CD4-positive, alpha-beta T cell treated with Interleukin-15 for 4 hours (primary cell): ENCODE results near the gene MICU1.

Experiments
- DNase-seq: peaks from one replicate; pipeline ENCODE4 v3.0.0-alpha.2; 2020; ENCODE audit warnings: low spot score

Gene MICU1

DNA sequence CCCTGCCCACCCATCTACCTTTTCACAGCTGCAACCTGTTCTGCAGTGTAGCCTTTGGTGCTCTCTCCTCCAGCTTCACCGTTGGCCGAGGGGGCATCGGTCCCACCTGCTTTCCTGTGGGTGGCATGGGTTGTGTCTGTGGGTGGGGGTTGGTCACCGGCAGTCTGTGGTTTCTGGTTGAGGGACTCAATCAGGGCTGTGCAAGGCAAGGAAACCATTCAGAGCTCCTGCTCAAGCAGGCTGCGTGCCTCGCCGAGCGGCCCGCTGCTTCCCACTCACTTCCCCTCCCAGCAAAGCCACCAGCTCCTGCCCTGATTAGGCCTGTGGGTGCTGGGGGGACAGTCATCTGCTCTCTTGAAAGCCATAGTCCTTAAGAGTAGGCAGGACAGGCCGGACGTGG lies 280.9 kb downstream of the MICU1 start:
- DNase-seq: no peak

- DNase-seq: no peak
These were observed 283.0 kb downstream of the MICU1 start for GRCh38 chr10:72342911-72343310.

DNA sequence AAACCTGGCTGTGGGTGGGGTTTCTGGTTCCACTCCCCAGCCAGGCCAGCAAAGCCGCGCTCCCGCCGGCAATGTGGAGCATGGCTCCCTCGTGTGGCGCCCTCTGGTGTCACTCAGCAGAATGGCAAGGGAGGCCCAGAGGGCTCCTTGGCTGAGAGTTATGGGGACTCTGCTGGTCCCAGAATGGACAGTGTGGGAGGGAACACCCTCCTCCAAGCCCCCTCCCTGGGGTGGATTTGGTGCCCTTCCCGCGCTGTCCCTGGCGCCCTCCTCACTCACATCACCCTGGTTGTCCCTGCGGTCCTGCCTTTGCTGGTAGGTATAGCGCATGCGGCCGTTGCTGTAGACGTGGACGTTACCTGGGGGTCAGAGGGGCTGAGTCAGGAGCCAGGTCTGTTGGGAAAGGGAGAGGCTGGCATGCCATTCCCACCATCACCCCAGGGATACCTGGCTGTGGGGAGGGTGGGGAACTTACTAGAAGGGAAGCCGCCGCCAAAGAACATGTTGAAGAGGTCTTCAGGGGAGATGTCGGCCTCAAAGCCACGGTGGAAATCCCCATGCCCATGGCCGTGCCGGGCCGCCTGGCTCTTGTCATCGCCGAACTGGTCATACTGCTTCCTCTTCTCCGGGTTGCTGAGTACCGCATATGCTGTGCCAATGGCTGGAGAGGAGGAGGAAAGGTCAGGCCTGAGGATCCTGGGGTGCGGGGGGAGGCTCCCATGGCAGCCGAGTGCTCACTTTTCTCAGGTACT lies 285.2 kb downstream of the MICU1 start:
- peak; percentile 78 for DNase-seq

GRCh38 chr10:72338180-72338579 lies 287.7 kb downstream of the MICU1 start:
- DNase-seq: no peak

DNA sequence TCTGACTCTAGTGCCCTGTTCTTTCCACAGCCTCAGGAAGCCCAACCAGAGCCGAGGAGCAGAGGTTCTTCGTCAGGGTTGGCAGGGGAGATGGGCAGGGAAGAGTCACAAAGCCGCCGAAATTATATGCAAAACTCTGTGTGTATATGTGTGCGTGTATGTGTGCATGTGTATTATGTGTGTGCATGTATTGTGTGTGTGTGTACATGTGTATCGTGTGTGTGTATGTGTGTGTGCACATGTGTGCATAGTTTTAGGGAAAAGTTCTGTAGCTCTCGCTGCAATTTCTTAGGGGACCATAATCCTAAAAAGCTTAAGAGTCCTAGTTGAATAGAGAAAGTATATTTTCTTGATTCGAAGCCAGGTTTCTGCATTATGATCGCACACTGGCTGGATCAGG lies 288.2 kb downstream of the MICU1 start:
- DNase-seq: no peak

- DNase-seq: peak; percentile 65
These were observed 288.7 kb downstream of the MICU1 start for GRCh38 chr10:72337039-72337629.

DNA sequence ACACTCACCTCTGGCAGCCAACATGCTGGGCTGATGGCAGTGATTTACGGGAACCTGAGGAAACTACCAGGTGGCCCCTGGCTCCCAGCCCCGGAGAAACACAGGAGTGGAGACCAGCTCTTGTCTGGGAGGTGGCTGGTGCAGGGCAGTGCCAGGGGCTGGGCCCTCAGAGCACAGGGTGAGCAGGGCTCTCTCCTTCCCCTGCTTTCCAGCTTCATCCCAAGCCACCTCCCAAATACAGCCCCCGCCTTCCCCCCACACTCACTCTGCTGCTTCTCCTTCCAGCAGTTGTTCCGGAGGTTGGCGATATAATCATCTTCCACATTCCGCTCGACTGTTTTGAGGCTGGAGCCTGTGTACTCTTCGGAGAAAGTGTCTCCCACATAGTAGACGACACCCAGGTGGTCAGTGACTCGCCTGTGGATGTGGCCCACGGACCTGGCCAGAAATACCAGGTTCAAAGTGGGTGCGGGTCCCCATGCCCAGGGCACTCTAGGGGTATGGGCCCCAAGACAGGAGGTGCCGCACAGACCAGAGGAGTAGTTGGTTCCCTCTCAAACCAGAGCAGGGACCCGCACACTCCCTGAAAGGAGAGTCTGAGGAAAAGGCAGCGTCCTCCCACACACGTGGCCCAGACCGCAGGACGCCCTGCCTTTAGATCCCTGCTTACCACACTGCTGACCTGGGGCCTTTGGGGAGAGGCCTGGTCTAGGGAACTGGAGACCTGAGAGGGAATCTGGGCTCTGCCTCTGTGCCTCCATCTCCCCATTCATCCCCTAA lies 289.4 kb downstream of the MICU1 start:
- DNase-seq: no peak

DNA sequence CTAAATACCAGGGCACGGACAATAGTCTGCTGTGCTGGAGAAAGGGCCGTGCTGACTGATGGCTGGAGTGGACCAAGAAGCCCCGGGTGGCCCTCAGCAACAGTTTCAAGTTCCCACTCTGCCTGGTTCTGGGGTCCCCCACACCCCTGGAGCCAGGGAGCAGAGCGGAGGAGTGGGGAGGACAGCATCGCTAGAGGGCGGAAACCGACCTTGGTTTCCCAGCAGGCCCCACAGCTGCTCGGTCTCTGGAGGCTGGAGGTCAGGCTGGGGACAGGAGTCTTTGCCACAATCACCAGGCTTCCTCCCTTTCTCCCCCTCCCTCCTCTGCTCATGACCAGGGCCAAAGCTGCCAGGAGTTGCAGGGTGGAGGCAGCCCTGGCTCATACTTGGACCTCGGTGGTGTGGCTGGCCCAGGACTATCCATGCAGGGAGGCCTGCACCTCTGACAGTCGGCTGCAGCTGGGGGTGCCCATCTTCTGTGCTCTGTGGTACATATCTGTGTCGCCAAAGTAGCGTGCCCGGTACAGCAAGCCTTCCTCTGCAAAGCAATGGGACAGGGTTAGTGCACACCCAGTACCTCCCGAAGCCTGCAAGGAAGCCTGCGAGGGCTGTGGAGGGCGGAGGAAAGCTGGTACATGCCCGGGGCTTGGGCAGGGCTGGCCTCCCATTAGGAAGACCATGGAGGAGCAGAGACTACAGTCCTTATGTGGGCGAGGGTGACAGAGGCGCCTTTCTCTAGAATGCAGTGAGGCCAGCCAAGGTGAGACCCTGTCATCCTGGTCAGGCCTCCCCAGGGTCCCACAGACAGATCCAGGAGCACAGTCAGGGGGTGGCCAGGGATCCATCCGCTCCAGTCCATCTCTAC lies 290.3 kb downstream of the MICU1 start:
- DNase-seq: peak; percentile 28

- DNase-seq: peak; percentile 71
These were observed 291.0 kb downstream of the MICU1 start for GRCh38 chr10:72334825-72335393.

- no peak for DNase-seq
These were observed 291.6 kb downstream of the MICU1 start for GRCh38 chr10:72334196-72334824.

GRCh38 chr10:72333112-72334015 lies 292.5 kb downstream of the MICU1 start:
- no peak for DNase-seq

- DNase-seq: no peak
These were observed 293.3 kb downstream of the MICU1 start for GRCh38 chr10:72332423-72333111.

- peak; percentile 78 for DNase-seq
These were observed 294.1 kb downstream of the MICU1 start for GRCh38 chr10:72331575-72332422.

GRCh38 chr10:72330069-72330426 lies 295.8 kb downstream of the MICU1 start:
- DNase-seq: no peak

DNA sequence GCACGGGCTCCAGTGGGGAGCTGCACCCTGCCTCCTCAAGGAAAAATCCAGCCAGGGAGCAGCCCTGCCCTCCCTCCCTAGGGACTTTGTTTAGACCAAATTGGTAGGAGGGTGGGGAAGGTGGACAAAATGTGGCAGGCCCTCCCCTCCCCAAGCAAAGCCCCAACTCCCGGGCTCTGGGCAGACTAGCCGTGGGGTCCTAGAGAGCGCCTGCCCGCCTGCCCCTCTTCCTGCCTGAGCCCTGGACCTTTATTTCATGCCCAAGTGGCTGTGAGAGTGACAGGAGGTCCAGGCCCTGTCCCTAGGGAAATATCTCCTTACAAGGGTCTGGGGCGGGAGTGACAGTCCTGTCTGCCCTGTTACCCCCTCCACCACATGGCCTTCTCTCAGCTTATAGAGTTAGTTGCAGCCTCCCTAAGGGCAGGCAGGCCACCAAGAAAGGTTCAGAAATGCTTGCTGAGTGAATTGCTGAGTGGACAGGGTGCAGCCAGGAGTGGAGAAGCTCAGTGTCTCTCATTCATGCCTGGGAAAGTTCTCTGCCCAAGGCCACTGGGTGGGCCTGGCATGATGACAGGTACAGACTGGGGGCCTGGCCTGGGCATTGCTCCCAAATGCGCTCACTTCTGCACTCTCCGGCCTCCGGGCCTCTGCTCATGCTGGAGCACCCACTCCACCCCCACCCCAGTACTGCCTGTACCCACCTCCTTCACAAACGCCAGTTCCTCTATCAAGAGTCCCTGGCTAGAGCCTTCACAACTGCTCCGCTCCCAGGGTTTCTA lies 296.4 kb downstream of the MICU1 start:
- DNase-seq: no peak

DNA sequence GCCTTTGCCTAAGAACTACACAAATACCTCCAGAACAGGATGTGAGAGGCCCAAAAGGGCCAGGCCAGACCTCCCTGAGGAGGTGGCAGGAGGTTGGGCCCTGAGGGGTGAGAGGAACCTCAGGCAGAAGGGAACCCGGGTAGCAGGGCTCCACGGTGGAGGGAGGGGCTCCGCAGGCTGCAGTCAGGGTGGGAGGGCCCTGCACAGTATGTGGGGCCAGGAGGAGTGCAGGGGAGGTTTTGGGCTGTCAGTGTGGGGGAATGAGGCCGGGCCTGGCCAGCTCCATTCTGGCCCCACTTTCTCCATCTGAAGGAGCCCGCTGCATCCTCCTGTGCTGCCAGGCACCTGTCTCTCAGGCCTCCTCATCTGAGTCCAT lies 297.1 kb downstream of the MICU1 start:
- no peak for DNase-seq

DNA sequence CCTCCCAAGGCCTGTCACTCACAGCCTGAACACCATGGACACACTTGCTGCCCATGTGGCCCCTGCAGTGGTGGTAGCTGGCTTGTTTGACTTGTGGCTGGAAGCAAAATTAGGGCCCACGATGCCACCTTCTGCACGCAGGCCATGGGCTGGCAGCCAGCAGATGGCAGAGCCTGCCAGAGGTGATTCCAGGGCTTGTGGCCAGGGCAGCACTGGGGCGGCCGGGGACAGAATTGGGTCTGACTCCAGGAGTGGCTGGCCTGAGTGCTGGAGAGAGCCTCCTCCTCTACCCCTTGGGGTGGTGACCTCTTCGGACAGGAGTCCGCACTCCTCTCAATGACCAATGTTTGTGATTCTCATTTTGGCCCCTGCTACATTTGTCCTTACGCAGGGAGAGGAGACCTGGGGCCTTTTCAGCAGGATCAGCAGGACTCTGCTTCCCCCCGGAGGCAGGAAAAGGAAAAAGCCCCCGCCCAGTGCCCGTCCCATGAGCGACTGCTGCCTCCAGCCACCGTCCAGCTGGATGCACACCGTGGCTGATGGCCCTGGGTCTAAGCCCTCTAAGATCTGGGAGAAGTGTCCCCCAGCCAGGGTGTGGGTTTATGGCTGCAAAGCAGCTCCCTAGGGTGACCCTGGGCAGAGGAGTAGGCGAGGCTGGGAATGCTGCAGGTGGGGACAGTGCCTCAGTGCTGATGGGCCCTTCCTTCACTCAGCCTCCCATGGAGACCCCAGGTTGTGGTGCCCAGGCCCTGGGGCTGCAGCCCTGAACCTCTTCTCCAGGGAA lies 297.6 kb downstream of the MICU1 start:
- DNase-seq: peak; percentile 22
